ENCODE measurements around the gene ADAD2. TPM values are rescaled to one million over a fixed set of nuclear protein-coding genes. Genes with fewer than 3 reads are reported as not detected.
A peak's percentile ranks its signal among the peaks of the same experiment; 100 is the strongest.

The ADAD2 gene
- total and polyA plus RNA-seq, 9 of the 15 experiments (the other 6 are each of a cell fraction or from before 2014, with no cell fraction given): 0.07 TPM; not detected in 8

DNA sequence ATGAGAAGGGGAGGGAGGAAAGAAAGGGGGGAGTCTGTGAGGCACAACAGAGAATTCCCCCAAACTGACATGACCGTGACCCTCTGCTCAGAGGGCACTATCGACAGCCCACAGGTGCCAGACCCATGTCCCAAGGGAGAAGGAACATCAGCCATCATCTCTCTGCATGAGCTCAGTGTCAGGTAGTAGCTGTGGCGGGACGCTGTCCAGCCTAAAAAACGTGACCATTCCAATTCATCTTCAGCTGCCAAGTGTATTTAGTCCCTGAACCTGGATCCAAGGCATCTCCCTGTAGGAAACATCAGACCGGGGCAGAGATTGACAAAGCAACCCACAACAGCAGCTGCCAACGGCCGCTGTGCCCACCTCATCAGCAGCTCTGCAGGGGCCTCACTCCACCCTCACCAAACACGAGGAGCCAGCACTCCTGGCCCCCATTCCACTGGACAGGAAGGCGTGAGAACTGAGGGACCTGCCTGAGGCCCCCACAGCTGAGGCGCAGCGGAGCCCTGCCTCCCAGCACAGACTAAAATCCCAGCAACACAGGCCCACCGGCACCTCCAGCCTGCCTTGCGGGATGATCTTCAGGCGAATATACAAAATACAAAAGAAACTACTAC is 12.7 kb upstream of the ADAD2 start:
- H3K36me3 ChIP-seq (ENCODE audit: control insufficient read depth, insufficient read depth, low read length): peaks cover 57% of the 10 kb centered on the region; the same call in 2 of the 3 replicates
- H3K4me2 ChIP-seq (ENCODE audit: insufficient read depth, low read length): no peak overlapping the region
- no peak for ATAC-seq
- H3K9me1 ChIP-seq (ENCODE audit: control insufficient read depth, insufficient read depth, low read length): no peaks in the 10 kb centered on the region
- H2AFZ ChIP-seq (ENCODE audit: low read depth, low read length): no peak overlapping the region
- FAIRE-seq: no peak
- H3K9me3 ChIP-seq (replicated peaks; ENCODE audit: control insufficient read depth, insufficient read depth, low read depth, low read length): peaks cover 2% of the 10 kb centered on the region; the same call in 1 of the 2 replicates
- no TSS peak for BruUV-seq (replicated peaks)
- H3K27ac ChIP-seq (ENCODE audit: extremely low read depth, low read depth, low read length): no peak overlapping the region; the same call in 2 of the 3 replicates
- H3K79me2 ChIP-seq (ENCODE audit: control insufficient read depth, insufficient read depth, low read length): no peaks in the 10 kb centered on the region; the same call in 2 of the 3 replicates
- H3K4me3 ChIP-seq: no peak overlapping the region
- H3K27me3 ChIP-seq (ENCODE audit: control insufficient read depth in 2 of 2, insufficient read depth in 2 of 2, low read length in 2 of 2): peaks cover 3 to 9% of the 10 kb centered on the region in 2 experiments; a peak in 2 of 5 replicates
- no peak for DNase-seq (ENCODE audit: extremely low read depth in 1 of 4, low spot score in 3 of 4)
- ChIA-PET POLR2A (interaction anchor here (0.7 to 1.7 kb wide), 7 partner anchors 9 to 134 kb away, joined by 3 to 8 read pairs (median 4); partner anchors contain the start of gene TAF1C), CTCF (ENCODE audit: low intra/inter-chr PET ratio) (no interaction called here)
- no peak overlapping the region for H3K9ac ChIP-seq (ENCODE audit: insufficient read depth in 1 of 2, low read depth in 2 of 2, low read length in 2 of 2)
- peaks cover 7 to 42% of the 10 kb centered on the region in 2 experiments; a peak in 3 of 5 replicates for H3K4me1 ChIP-seq (replicated peaks in 1 of 2; ENCODE audit: control insufficient read depth in 2 of 2, insufficient read depth in 2 of 2, low read length in 2 of 2)
- in situ Hi-C loops (cut with MboI) (no loop called here), intact Hi-C loops (cut with micrococcal nuclease) (loop anchor here (5.0 kb wide), 1 partner anchor 221 kb away; no protein-coding TSS in a partner anchor)
- H4K20me1 ChIP-seq (replicated peaks; ENCODE audit: control insufficient read depth, insufficient read depth, low read length): peaks cover 20% of the 10 kb centered on the region
- WGBS (ENCODE audit: insufficient coverage, low coverage, missing lambda C conversion rate): 87% methylated on average over 15 of the region's 15 CpGs
- TF ChIP-seq ZNF79 (CRISPR knock-in tag; IDR thresholded peaks at IDR 0.05; ENCODE audit: low read depth) (no peak), RBFOX2 (IDR thresholded peaks at IDR 0.05; ENCODE audit: low read depth, low read length) (0 out of 2 replicates have a peak, but pooled peaks have one; percentile 27), ADNP (tag; IDR thresholded peaks at IDR 0.05) (no peak), U2AF2 (optimal IDR thresholded peaks at IDR 0.05; ENCODE audit: low read depth, low read length) (no peak), POLR2G (IDR thresholded peaks at IDR 0.05; ENCODE audit: low read depth, low read length) (peak; percentile 62), ZEB2 (IDR thresholded peaks at IDR 0.05) (no peak)

Data from K562 (cell line).